ENCODE data around the gene SHFL.

DNA sequence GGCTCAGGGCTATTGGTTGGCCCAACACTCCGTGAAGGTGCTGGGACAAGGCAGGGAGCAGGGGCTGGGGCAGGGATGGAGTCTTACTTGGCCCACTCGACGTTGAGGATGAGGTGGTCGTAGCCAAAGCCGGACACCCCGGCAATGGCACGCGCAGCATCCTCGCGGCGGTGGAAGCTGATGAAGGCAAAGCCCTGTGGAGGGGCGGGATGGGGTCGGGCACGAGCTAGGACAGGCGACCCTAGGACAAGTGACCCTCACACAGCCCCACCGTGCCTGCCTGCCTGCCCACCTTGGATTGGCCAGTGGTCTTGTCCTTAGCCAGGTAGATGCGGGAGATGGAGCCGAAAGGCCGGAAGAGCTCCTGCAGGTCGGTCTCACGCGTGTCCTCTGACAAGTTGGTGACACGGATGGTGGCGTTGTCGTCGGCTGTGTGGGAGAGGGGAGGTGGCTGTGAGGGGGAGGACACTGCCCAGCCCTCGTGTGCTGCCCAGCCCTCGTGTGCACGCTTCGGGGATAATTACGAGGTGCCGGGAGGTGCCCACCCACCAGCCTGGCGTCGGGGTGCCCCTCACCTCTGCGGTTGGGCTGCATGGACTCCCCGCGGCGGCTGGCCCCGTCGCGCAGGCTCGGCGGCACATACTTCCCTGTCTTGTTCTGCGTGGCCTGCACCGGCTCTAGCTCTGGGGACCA, 29.4 kb downstream of the SHFL start:
- TF ChIP-seq, protein P1, sequence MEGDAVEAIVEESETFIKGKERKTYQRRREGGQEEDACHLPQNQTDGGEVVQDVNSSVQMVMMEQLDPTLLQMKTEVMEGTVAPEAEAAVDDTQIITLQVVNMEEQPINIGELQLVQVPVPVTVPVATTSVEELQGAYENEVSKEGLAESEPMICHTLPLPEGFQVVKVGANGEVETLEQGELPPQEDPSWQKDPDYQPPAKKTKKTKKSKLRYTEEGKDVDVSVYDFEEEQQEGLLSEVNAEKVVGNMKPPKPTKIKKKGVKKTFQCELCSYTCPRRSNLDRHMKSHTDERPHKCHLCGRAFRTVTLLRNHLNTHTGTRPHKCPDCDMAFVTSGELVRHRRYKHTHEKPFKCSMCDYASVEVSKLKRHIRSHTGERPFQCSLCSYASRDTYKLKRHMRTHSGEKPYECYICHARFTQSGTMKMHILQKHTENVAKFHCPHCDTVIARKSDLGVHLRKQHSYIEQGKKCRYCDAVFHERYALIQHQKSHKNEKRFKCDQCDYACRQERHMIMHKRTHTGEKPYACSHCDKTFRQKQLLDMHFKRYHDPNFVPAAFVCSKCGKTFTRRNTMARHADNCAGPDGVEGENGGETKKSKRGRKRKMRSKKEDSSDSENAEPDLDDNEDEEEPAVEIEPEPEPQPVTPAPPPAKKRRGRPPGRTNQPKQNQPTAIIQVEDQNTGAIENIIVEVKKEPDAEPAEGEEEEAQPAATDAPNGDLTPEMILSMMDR (IDR thresholded peaks at IDR 0.05): no peak
- TF ChIP-seq POLR2A (IDR thresholded peaks at IDR 0.05): no peak

Data from right lobe of liver (tissue), 4 donors.